ENCODE results near the gene CYRIA. TPM values are rescaled to one million over a fixed set of nuclear protein-coding genes. Genes with fewer than 3 reads are reported as not detected.

CYRIA gene
- total RNA-seq, 4 donors from 2014 or later: 33.6 to 79.0 (median 50.0) TPM

DNA sequence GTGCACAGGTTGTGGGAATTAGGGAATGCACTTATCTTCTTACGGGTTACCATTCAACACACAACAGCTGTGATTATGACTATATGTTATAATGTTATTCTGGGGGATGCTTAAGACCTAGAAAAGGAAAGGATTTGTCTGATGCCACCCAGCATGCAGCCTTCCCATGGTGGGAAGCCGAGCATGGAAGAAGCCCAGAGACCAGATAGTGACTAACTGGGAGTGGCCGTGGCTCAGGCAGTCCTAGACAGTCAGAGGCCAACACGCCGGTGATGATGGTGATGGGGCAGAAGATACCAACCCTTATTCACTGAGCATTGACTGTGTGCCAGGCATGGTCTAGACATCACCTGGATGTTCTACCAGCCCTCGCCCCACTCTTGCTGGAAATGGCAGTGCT lies 35.9 kb downstream of the CYRIA start:
- DNase-seq: no peak
- Histone ChIP-seq H3K36me3 (no peaks in the 10 kb centered on the region), H3K27me3 (no peaks in the 10 kb centered on the region), H3K9me3 (no peaks in the 10 kb centered on the region), H3K4me1 (peaks cover 73 to 94% of the 10 kb centered on the region in 2 donors), H3K4me3 (replicated peaks in 1 of 3) (no peak overlapping the region), H3K27ac (peak overlapping the region in 2 of 3 donors; percentile 84 to 90)
- intact Hi-C loops (cut with DNase I): no loop called here
- TF ChIP-seq, protein P1, sequence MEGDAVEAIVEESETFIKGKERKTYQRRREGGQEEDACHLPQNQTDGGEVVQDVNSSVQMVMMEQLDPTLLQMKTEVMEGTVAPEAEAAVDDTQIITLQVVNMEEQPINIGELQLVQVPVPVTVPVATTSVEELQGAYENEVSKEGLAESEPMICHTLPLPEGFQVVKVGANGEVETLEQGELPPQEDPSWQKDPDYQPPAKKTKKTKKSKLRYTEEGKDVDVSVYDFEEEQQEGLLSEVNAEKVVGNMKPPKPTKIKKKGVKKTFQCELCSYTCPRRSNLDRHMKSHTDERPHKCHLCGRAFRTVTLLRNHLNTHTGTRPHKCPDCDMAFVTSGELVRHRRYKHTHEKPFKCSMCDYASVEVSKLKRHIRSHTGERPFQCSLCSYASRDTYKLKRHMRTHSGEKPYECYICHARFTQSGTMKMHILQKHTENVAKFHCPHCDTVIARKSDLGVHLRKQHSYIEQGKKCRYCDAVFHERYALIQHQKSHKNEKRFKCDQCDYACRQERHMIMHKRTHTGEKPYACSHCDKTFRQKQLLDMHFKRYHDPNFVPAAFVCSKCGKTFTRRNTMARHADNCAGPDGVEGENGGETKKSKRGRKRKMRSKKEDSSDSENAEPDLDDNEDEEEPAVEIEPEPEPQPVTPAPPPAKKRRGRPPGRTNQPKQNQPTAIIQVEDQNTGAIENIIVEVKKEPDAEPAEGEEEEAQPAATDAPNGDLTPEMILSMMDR (IDR thresholded peaks at IDR 0.05): no peak
- TF ChIP-seq POLR2A (IDR thresholded peaks at IDR 0.05): no peak
- 97 to 98% methylated on average over 6 of the region's 6 CpGs for WGBS, 2 donors

DNA sequence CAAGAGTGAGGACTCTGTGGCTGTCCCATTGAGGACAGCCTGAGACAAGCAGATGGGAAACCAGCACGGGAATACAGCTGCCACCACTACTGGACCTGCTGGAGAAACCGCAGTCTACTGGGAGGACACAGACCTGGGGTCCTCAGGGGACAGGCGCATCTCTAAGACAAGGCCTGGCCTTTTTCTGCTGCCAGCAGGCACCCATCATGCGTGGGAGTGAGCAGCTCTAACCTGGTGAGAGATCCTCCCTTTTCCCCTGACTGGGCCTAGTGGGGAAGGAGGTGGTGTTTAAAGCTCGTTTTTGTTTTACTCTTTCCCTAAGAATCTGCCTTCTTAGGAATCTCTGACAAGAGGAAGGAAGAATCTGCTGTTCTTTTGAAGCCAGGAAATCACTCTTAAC lies 36.6 kb downstream of the CYRIA start:
- Histone ChIP-seq H3K27ac (peak overlapping the region; percentile 41 to 90 (median 84)), H3K4me1 (peaks cover 75 to 98% of the 10 kb centered on the region in 2 donors)

DNA sequence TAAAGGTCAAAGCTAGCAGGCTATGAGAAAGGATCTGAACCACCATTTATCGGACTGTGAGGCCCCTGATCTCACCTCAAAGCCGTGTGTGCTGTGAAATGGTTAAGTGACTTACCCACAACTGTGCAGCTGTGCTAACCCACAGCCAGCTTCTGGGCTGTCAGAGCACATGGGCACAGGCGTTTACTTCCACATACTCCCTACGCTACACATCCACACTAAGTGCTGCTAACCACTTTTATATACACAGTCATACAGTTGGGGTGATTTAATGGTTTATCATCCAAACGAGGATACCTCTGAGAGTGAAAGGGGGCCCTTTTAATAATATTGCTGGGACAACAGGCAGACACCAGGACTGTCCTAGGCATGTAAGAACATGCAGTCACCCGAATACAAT lies 37.3 kb downstream of the CYRIA start:
- WGBS, 2 donors: 77 to 80% methylated on average over 6 of the region's 6 CpGs
- intact Hi-C loops (cut with DNase I): no loop called here
- Histone ChIP-seq H3K4me3 (replicated peaks in 1 of 3) (no peak overlapping the region), H3K36me3 (peaks cover 0 to 3% of the 10 kb centered on the region in 2 donors), H3K27ac (peak overlapping the region; percentile 41 to 90 (median 84)), H3K9me3 (no peaks in the 10 kb centered on the region), H3K27me3 (no peaks in the 10 kb centered on the region), H3K4me1 (peaks cover 80 to 99% of the 10 kb centered on the region in 2 donors)
- DNase-seq: no peak
- TF ChIP-seq, protein P1 (IDR thresholded peaks at IDR 0.05): no peak
- no peak for TF ChIP-seq POLR2A (IDR thresholded peaks at IDR 0.05)

More for the DNA sequence above, 36.6 kb downstream of the CYRIA start:
- no peaks in the 10 kb centered on the region for H3K36me3 ChIP-seq
- H3K27me3 ChIP-seq: no peaks in the 10 kb centered on the region
- DNase-seq: no peak
- H3K4me3 ChIP-seq (replicated peaks in 1 of 3): no peak overlapping the region
- no peaks in the 10 kb centered on the region for H3K9me3 ChIP-seq
- WGBS, 2 donors: 63 to 77% methylated on average over 3 to 5 of the region's 5 CpGs
- intact Hi-C loops (cut with DNase I): no loop called here
- TF ChIP-seq, protein P1 (IDR thresholded peaks at IDR 0.05): no peak
- no peak for TF ChIP-seq POLR2A (IDR thresholded peaks at IDR 0.05)

DNA sequence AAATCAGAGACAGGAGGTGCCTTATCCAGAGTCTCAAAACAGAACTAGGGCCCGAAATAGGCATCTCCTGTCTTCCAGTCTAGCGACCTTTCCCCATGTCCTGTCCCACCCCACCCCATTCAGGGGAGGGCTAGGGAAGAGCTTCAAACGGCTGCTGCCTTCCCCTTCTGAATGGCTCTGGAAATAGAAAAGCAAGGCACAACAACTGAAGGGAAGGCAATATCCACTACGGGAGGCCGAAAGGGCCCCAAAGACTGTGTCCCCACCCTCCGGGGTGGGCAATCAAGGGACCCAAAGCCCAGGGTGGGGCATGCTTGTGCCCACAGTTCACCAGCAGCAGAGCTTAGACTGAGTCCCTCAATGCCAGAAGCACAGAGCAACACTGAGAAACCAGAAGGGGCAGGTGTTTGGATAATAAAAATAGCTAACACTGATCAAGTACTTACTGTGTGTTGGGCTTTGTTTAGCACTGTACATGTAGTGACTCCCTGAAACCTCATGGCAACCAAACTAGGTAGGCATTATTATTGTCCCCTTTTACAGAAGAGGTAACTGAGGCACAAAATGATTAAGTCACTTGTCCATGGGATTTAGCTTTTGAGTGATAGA lies 38.5 kb downstream of the CYRIA start:
- WGBS, 2 donors: 42 to 62% methylated on average over 3 to 6 of the region's 6 CpGs
- H3K4me3 ChIP-seq (replicated peaks in 1 of 3): no peak overlapping the region
- H3K9me3 ChIP-seq: no peaks in the 10 kb centered on the region
- intact Hi-C loops (cut with DNase I): no loop called here
- H3K4me1 ChIP-seq: peaks cover 86 to 100% of the 10 kb centered on the region in 2 donors
- H3K27ac ChIP-seq: peak overlapping the region; percentile 84 to 90 (median 86)
- TF ChIP-seq POLR2A (IDR thresholded peaks at IDR 0.05): peak in 1 of 2 donors; percentile 12
- TF ChIP-seq, protein P1 (IDR thresholded peaks at IDR 0.05): no peak
- peaks cover 0 to 5% of the 10 kb centered on the region in 2 donors for H3K36me3 ChIP-seq
- no peaks in the 10 kb centered on the region for H3K27me3 ChIP-seq
- DNase-seq: no peak

DNA sequence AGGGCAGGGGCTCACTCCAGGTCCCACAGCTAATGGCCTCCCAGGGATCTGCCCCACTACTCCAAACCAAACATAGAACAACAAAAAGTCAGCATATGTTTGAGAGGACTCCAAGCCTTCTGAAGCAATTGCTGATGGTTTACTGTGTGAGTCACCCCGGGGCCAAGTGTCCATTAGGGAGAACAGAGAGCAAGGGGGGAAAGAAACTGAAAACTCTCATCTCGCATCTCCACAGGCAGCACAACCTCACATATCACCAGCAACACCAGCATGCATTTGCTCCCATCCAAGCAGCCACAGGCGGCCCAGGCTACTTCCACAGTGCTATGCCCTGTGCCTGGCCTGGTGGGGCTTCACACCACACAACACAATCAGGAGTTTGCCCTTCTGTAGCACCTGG lies 39.1 kb downstream of the CYRIA start:
- Histone ChIP-seq H3K27ac (peak overlapping the region; percentile 84 to 90 (median 86)), H3K4me1 (peaks cover 87 to 100% of the 10 kb centered on the region in 2 donors), H3K27me3 (no peaks in the 10 kb centered on the region), H3K4me3 (replicated peaks in 1 of 3) (no peak overlapping the region), H3K36me3 (peaks cover 0 to 5% of the 10 kb centered on the region in 2 donors), H3K9me3 (no peaks in the 10 kb centered on the region)
- WGBS, 2 donors: 31 to 35% methylated on average over 3 of the region's 3 CpGs
- DNase-seq: peak; percentile 69
- intact Hi-C loops (cut with DNase I): no loop called here
- TF ChIP-seq, protein P1 (IDR thresholded peaks at IDR 0.05): no peak
- no peak for TF ChIP-seq POLR2A (IDR thresholded peaks at IDR 0.05)
